Measurements from ENCODE around the gene HNRNPC.
"Not testable (repeated sequence)": the region's sequence is repeated elsewhere in the genome, so short reads cannot be mapped to it uniquely, and the experiment has no call there.

The HNRNPC gene

GRCh38 chr14:21269252-21270046, at the start of gene HNRNPC:
Gene HNRNPC, minus strand, starts transcription at chr14:21269442. Its CDS starts 35,249 bp downstream, at chr14:21234193.
- no peaks in the 10 kb centered on the region for H3K27me3 Mint-ChIP-seq
- DNase-seq: peak; percentile 100
- H3K36me3 Mint-ChIP-seq: peaks cover 37 to 42% of the 10 kb centered on the region in 2 donors
- peak within 1 kb of the TSS; percentile 97 to 98 for H3K4me3 Mint-ChIP-seq
- H3K4me1 Mint-ChIP-seq: peaks cover 9 to 41% of the 10 kb centered on the region in 2 donors
- peak; percentile 91 to 93 for ATAC-seq (replicated peaks)
- peak within 1 kb of the TSS; percentile 100 for H3K27ac Mint-ChIP-seq
- no peaks in the 10 kb centered on the region for H3K9me3 Mint-ChIP-seq

- Mint-ChIP-seq H3K4me3 (peak overlapping the region; percentile 4 to 36), H3K27ac (peak overlapping the region; percentile 62), H3K9me3 (no peaks in the 10 kb centered on the region), H3K4me1 (peaks cover 19 to 27% of the 10 kb centered on the region in 2 donors), H3K36me3 (no peaks in the 10 kb centered on the region), H3K27me3 (no peaks in the 10 kb centered on the region)
- peak; percentile 95 to 97 for ATAC-seq (replicated peaks)
- DNase-seq: peak; percentile 55
Observed at GRCh38 chr14:21317398-21317797, 48.2 kb upstream of the HNRNPC start.

- Mint-ChIP-seq H3K27ac (no peak overlapping the region), H3K4me1 (peaks cover 16 to 24% of the 10 kb centered on the region in 2 donors), H3K4me3 (no peak overlapping the region), H3K36me3 (no peaks in the 10 kb centered on the region), H3K9me3 (no peaks in the 10 kb centered on the region), H3K27me3 (no peaks in the 10 kb centered on the region)
- ATAC-seq (replicated peaks) (no peak), DNase-seq (no peak)
Observed at GRCh38 chr14:21313512-21313911, 44.3 kb upstream of the HNRNPC start.

- no peak for DNase-seq
- H3K27me3 Mint-ChIP-seq: no peaks in the 10 kb centered on the region
- no peaks in the 10 kb centered on the region for H3K9me3 Mint-ChIP-seq
Observed at GRCh38 chr14:21311614-21312013, 42.4 kb upstream of the HNRNPC start.

GRCh38 chr14:21309956-21310355, 40.7 kb upstream of the HNRNPC start:
- Mint-ChIP-seq H3K9me3 (no peaks in the 10 kb centered on the region), H3K36me3 (no peaks in the 10 kb centered on the region), H3K27ac (no peak overlapping the region), H3K27me3 (no peaks in the 10 kb centered on the region), H3K4me3 (no peak overlapping the region), H3K4me1 (peaks cover 17 to 27% of the 10 kb centered on the region in 2 donors)
- ATAC-seq (replicated peaks) (no peak), DNase-seq (no peak)

More at GRCh38 chr14:21311614-21312013, 42.4 kb upstream of the HNRNPC start:
- ATAC-seq (replicated peaks): no peak
- Mint-ChIP-seq H3K36me3 (no peaks in the 10 kb centered on the region), H3K4me3 (no peak overlapping the region), H3K4me1 (peaks cover 17 to 27% of the 10 kb centered on the region in 2 donors), H3K27ac (no peak overlapping the region)

- H3K4me1 Mint-ChIP-seq: peaks cover 17 to 27% of the 10 kb centered on the region in 2 donors
- H3K36me3 Mint-ChIP-seq: no peaks in the 10 kb centered on the region
- no peak for DNase-seq
- peak overlapping the region; percentile 88 for H3K27ac Mint-ChIP-seq
- no peaks in the 10 kb centered on the region for H3K9me3 Mint-ChIP-seq
- no peaks in the 10 kb centered on the region for H3K27me3 Mint-ChIP-seq
- H3K4me3 Mint-ChIP-seq: peak overlapping the region; percentile 75 to 87
- ATAC-seq (replicated peaks): no peak
Observed at GRCh38 chr14:21309238-21309636, 40.0 kb upstream of the HNRNPC start.

- DNase-seq (peak; percentile 90), ATAC-seq (replicated peaks) (peak; percentile 88 to 89)
- peak overlapping the region; percentile 75 to 87 for H3K4me3 Mint-ChIP-seq
- peaks cover 17 to 27% of the 10 kb centered on the region in 2 donors for H3K4me1 Mint-ChIP-seq
- H3K27me3 Mint-ChIP-seq: no peaks in the 10 kb centered on the region
- H3K9me3 Mint-ChIP-seq: no peaks in the 10 kb centered on the region
- H3K27ac Mint-ChIP-seq: peak overlapping the region; percentile 88
- H3K36me3 Mint-ChIP-seq: no peaks in the 10 kb centered on the region
Observed at GRCh38 chr14:21308479-21309237, 39.4 kb upstream of the HNRNPC start.

- ATAC-seq (replicated peaks): peak; percentile 41 to 43
- Mint-ChIP-seq H3K4me1 (peaks cover 17 to 27% of the 10 kb centered on the region in 2 donors), H3K36me3 (no peaks in the 10 kb centered on the region), H3K9me3 (no peaks in the 10 kb centered on the region), H3K27ac (peak overlapping the region; percentile 88), H3K27me3 (no peaks in the 10 kb centered on the region), H3K4me3 (peak overlapping the region; percentile 75 to 87)
- no peak for DNase-seq
Observed at GRCh38 chr14:21308132-21308478, 38.9 kb upstream of the HNRNPC start.

GRCh38 chr14:21307637-21308036, 38.4 kb upstream of the HNRNPC start:
- H3K36me3 Mint-ChIP-seq: no peaks in the 10 kb centered on the region
- peak; percentile 34 to 40 for ATAC-seq (replicated peaks)
- H3K9me3 Mint-ChIP-seq: no peaks in the 10 kb centered on the region
- H3K4me1 Mint-ChIP-seq: peaks cover 17 to 27% of the 10 kb centered on the region in 2 donors
- no peaks in the 10 kb centered on the region for H3K27me3 Mint-ChIP-seq
- peak overlapping the region; percentile 88 for H3K27ac Mint-ChIP-seq
- H3K4me3 Mint-ChIP-seq: peak overlapping the region; percentile 75 to 87
- DNase-seq: no peak

GRCh38 chr14:21302836-21303140, 33.5 kb upstream of the HNRNPC start:
- not testable (repeated sequence) for H3K27me3 Mint-ChIP-seq; H3K4me3 Mint-ChIP-seq; DNase-seq; H3K36me3 Mint-ChIP-seq; H3K27ac Mint-ChIP-seq; ATAC-seq (replicated peaks); H3K9me3 Mint-ChIP-seq
- H3K4me1 Mint-ChIP-seq: peaks cover 15 to 25% of the 10 kb centered on the region in 2 donors

GRCh38 chr14:21302013-21302835, 33.0 kb upstream of the HNRNPC start:
- no peaks in the 10 kb centered on the region for H3K27me3 Mint-ChIP-seq
- ATAC-seq (replicated peaks) (peak; percentile 58 to 67), DNase-seq (no peak)
- H3K27ac Mint-ChIP-seq: no peak overlapping the region
- H3K4me1 Mint-ChIP-seq: peaks cover 11 to 20% of the 10 kb centered on the region in 2 donors
- H3K9me3 Mint-ChIP-seq: no peaks in the 10 kb centered on the region
- peak overlapping the region in 1 of 2 donors; percentile 6 for H3K4me3 Mint-ChIP-seq
- no peaks in the 10 kb centered on the region for H3K36me3 Mint-ChIP-seq

- Mint-ChIP-seq H3K36me3 (no peaks in the 10 kb centered on the region), H3K4me3 (peak overlapping the region; percentile 77 to 82), H3K4me1 (peaks cover 10 to 16% of the 10 kb centered on the region in 2 donors), H3K27ac (peak overlapping the region; percentile 56), H3K9me3 (no peaks in the 10 kb centered on the region), H3K27me3 (no peaks in the 10 kb centered on the region)
- DNase-seq: peak; percentile 9
- peak; percentile 72 to 76 for ATAC-seq (replicated peaks)
Observed at GRCh38 chr14:21300892-21301291, 31.6 kb upstream of the HNRNPC start.

- Mint-ChIP-seq H3K4me3 (peak overlapping the region in 1 of 2 donors; percentile 48), H3K4me1 (peaks cover 10 to 16% of the 10 kb centered on the region in 2 donors), H3K27ac (no peak overlapping the region), H3K27me3 (no peaks in the 10 kb centered on the region), H3K36me3 (no peaks in the 10 kb centered on the region), H3K9me3 (no peaks in the 10 kb centered on the region)
- ATAC-seq (replicated peaks) (no peak), DNase-seq (no peak)
Observed at GRCh38 chr14:21299562-21300130, 30.4 kb upstream of the HNRNPC start.

- no peaks in the 10 kb centered on the region for H3K36me3 Mint-ChIP-seq
- no peaks in the 10 kb centered on the region for H3K27me3 Mint-ChIP-seq
- no peak overlapping the region for H3K27ac Mint-ChIP-seq
- H3K4me1 Mint-ChIP-seq: peaks cover 10 to 16% of the 10 kb centered on the region in 2 donors
- no peaks in the 10 kb centered on the region for H3K9me3 Mint-ChIP-seq
- no peak overlapping the region for H3K4me3 Mint-ChIP-seq
- DNase-seq (no peak), ATAC-seq (replicated peaks) (no peak)
Observed at GRCh38 chr14:21298358-21298757, 29.1 kb upstream of the HNRNPC start.
